H1 (cell line): ENCODE results near the gene ATP11C. TPM values are rescaled to one million over a fixed set of nuclear protein-coding genes. Genes with fewer than 3 reads are reported as not detected.

Experiments used
- CTCF ChIA-PET: fragments of 300-600 bp; sonication (Branson Sonifier 250); formaldehyde crosslinking; loops from one replicate; lab custom pipeline; 2021; ENCODE audit not compliant: partially characterized antibody; lab: Charles Lee
- POLR2A ChIA-PET: fragments of 300-600 bp; sonication (Branson Sonifier 250); formaldehyde crosslinking; loops from one replicate; lab custom pipeline; 2021; ENCODE audit warnings: inconsistent platforms; ENCODE audit not compliant: partially characterized antibody; lab: Charles Lee
- DNase-seq, 2 experiments: peaks; one replicate each; pipeline versions ENCODE4 v3.0.0 to v3.0.0-alpha.2; 2010 to 2022; ENCODE audit warnings: low spot score in 2 of 2, low read depth in 1 of 2, mixed read lengths in 1 of 2
- FAIRE-seq: peaks from 2 replicates; lab custom pipeline; 2011; peaks lifted over from hg19 to GRCh38; lab: Jason Lieb, UNC
- H2AFZ ChIP-seq: 2 replicates; pipeline ENCODE4 v1.8.1; 2012; ENCODE audit warnings: low read length, inconsistent platforms
- H2AK5ac ChIP-seq: 2 replicates; pipeline ENCODE4 v1.6.1; 2013; ENCODE audit warnings: low read depth, low read length
- H2BK120ac ChIP-seq: replicated peaks from 2 replicates; pipeline ENCODE3; 2013; ENCODE audit warnings: low read depth, low read length, inconsistent platforms
- H2BK12ac ChIP-seq: 2 replicates; pipeline ENCODE4 v1.6.1; 2013; ENCODE audit warnings: low read depth, low read length
- H2BK15ac ChIP-seq: 2 replicates; pipeline ENCODE4 v1.6.1; 2013; ENCODE audit warnings: low read length
- H2BK20ac ChIP-seq: 2 replicates; pipeline ENCODE4 v1.6.1; 2013; ENCODE audit warnings: low read length
- H2BK5ac ChIP-seq: 2 replicates; pipeline ENCODE4 v1.6.1; 2013; ENCODE audit warnings: low read depth, low read length
- H3K14ac ChIP-seq: 2 replicates; pipeline ENCODE4 v1.6.1; 2013; ENCODE audit warnings: inconsistent platforms; ENCODE audit not compliant: insufficient read length
- H3K18ac ChIP-seq: 2 replicates; pipeline ENCODE4 v1.6.1; 2013; ENCODE audit warnings: low read length; ENCODE audit errors: extremely low read depth
- H3K23ac ChIP-seq: 2 replicates; pipeline ENCODE4 v1.6.1; 2013; ENCODE audit warnings: inconsistent platforms; ENCODE audit not compliant: insufficient read length
- H3K23me2 ChIP-seq: 2 replicates; pipeline ENCODE4 v1.6.1; 2013; ENCODE audit warnings: low read depth, low read length
- H3K27ac ChIP-seq: 2 replicates; pipeline ENCODE4 v1.6.1; 2011; ENCODE audit warnings: low read depth, low read length, inconsistent platforms
- H3K27me3 ChIP-seq, 4 experiments: replicated peaks in 1 of 4; 1 replicate in 1 of 4; 2 replicates in 3 of 4; pipeline versions ENCODE4 v1.6.1 to v1.8.1; 2011 to 2013; ENCODE audit warnings: low read length in 3 of 4, mild to moderate bottlenecking in 3 of 4, inconsistent platforms in 2 of 4, mixed read lengths in 2 of 4, moderate library complexity in 1 of 4; ENCODE audit not compliant: control insufficient read depth in 3 of 4, insufficient read depth in 3 of 4; ENCODE audit errors: extremely low read depth in 1 of 4
- H3K36me3 ChIP-seq, 4 experiments: 2 replicates each; pipeline versions ENCODE4 v1.6.1 to v1.8.1; 2011 to 2013; ENCODE audit warnings: mild to moderate bottlenecking in 4 of 4, low read length in 3 of 4, moderate library complexity in 2 of 4, control low read depth in 1 of 4, inconsistent platforms in 1 of 4; ENCODE audit not compliant: insufficient read depth in 4 of 4, control insufficient read depth in 2 of 4
- H3K4ac ChIP-seq: replicated peaks from 2 replicates; pipeline ENCODE3; 2013; ENCODE audit warnings: low read length, low read depth, mixed read lengths, inconsistent platforms; ENCODE audit not compliant: insufficient read length
- H3K4me1 ChIP-seq, 4 experiments: replicated peaks in 1 of 4; 1 replicate in 1 of 4; 2 replicates in 3 of 4; pipeline versions ENCODE4 v1.6.1 to v1.8.1; 2011 to 2013; ENCODE audit warnings: low read length in 3 of 4, inconsistent platforms in 2 of 4, mixed read lengths in 1 of 4; ENCODE audit not compliant: insufficient read depth in 4 of 4, control insufficient read depth in 3 of 4
- H3K4me2 ChIP-seq, 2 experiments: 2 replicates each; pipeline versions ENCODE4 v1.6.1 to v1.8.1; 2011 to 2013; ENCODE audit warnings: low read depth in 2 of 2, low read length in 2 of 2, control low read depth in 1 of 2, inconsistent platforms in 1 of 2, mild to moderate bottlenecking in 1 of 2; ENCODE audit not compliant: insufficient read depth in 1 of 2
- H3K4me3 ChIP-seq, 4 experiments: fragments of 200-600, 300-600 bp in 1 of 4; sonication (generic), shearing (Covaris generic), sonication (Bioruptor Twin) in 1 of 4; 2 replicates each; pipeline versions ENCODE4 v1.5.1 to v1.8.1; 2011 to 2016; ENCODE audit warnings: low read length in 4 of 4, low read depth in 3 of 4, control low read depth in 2 of 4, inconsistent platforms in 2 of 4, mild to moderate bottlenecking in 2 of 4, mixed read lengths in 1 of 4, moderate library complexity in 1 of 4; ENCODE audit not compliant: insufficient read depth in 2 of 4; ENCODE audit errors: extremely low read depth in 1 of 4
- H3K56ac ChIP-seq: replicated peaks from 2 replicates; pipeline ENCODE3; 2013; ENCODE audit warnings: low read depth, mild to moderate bottlenecking, mixed read lengths, low read length, inconsistent platforms; ENCODE audit not compliant: insufficient read length
- H3K79me1 ChIP-seq: 2 replicates; pipeline ENCODE4 v1.6.1; 2013; ENCODE audit warnings: low read depth, low read length, control low read depth
- H3K79me2 ChIP-seq, 2 experiments: 2 replicates each; pipeline versions ENCODE4 v1.6.1 to v1.8.1; 2012 to 2013; ENCODE audit warnings: low read length in 2 of 2, mild to moderate bottlenecking in 2 of 2, inconsistent platforms in 1 of 2; ENCODE audit not compliant: insufficient read depth in 2 of 2, control insufficient read depth in 1 of 2
- H3K9ac ChIP-seq, 4 experiments: replicated peaks in 1 of 4; 1 replicate in 1 of 4; 2 replicates in 3 of 4; pipeline versions ENCODE4 v1.6.1 to v1.8.1; 2011 to 2013; ENCODE audit warnings: low read depth in 3 of 4, low read length in 3 of 4, control low read depth in 2 of 4, mild to moderate bottlenecking in 2 of 4, moderate library complexity in 2 of 4, inconsistent platforms in 1 of 4; ENCODE audit errors: extremely low read depth in 1 of 4
- H3K9me3 ChIP-seq, 2 experiments: 2 replicates each; pipeline versions ENCODE4 v1.6.1 to v1.8.1; 2012 to 2013; ENCODE audit warnings: mild to moderate bottlenecking in 2 of 2, moderate library complexity in 2 of 2, control low read depth in 1 of 2, inconsistent platforms in 1 of 2, low read depth in 1 of 2, low read length in 1 of 2, mixed read lengths in 1 of 2; ENCODE audit not compliant: insufficient read depth in 2 of 2
- H4K20me1 ChIP-seq, 2 experiments: replicated peaks in 1 of 2; 2 replicates each; pipeline versions ENCODE3 to v1.8.1; 2011 to 2013; ENCODE audit warnings: inconsistent platforms in 2 of 2, low read length in 2 of 2, mild to moderate bottlenecking in 1 of 2; ENCODE audit not compliant: insufficient read depth in 2 of 2, control insufficient read depth in 1 of 2
- H4K5ac ChIP-seq: 2 replicates; pipeline ENCODE4 v1.6.1; 2013; ENCODE audit warnings: low read length, low read depth, mixed read lengths, inconsistent platforms; ENCODE audit not compliant: insufficient read length
- H4K8ac ChIP-seq: 2 replicates; pipeline ENCODE4 v1.8.0; 2013; ENCODE audit warnings: mild to moderate bottlenecking, moderate library complexity, low read length, inconsistent platforms; ENCODE audit not compliant: insufficient read depth; ENCODE audit errors: extremely low read depth
- H4K91ac ChIP-seq: replicated peaks from 2 replicates; pipeline ENCODE3; 2013; ENCODE audit warnings: low read length, mixed read lengths, inconsistent platforms; ENCODE audit not compliant: insufficient read length
- BACH1 ChIP-seq: IDR thresholded peaks from 2 replicates; pipeline ENCODE4 v1.6.1; 2012; ENCODE audit warnings: low read length, improper control_type of control experiment
- BRCA1 ChIP-seq: IDR thresholded peaks from 2 replicates; pipeline ENCODE4 v1.6.1; 2012; ENCODE audit warnings: low read depth, low read length, improper control_type of control experiment
- CEBPB ChIP-seq: IDR thresholded peaks from 2 replicates; pipeline ENCODE4 v1.6.1; 2012; ENCODE audit warnings: low read depth, low read length
- CREB1 ChIP-seq: IDR thresholded peaks from 2 replicates; pipeline ENCODE4 v1.6.1; 2012; ENCODE audit warnings: inconsistent platforms
- EZH2 ChIP-seq: fragments of 200-600 bp; sonication (generic); IDR thresholded peaks from 2 replicates; pipeline ENCODE4 v1.7.1; 2012; ENCODE audit warnings: low read depth, mild to moderate bottlenecking, moderate library complexity, low read length, inconsistent platforms; ENCODE audit not compliant: severe bottlenecking
- GTF2F1 ChIP-seq: IDR thresholded peaks from 2 replicates; pipeline ENCODE4 v1.6.1; 2012; ENCODE audit warnings: low read depth, low read length, improper control_type of control experiment, borderline replicate concordance
- HDAC6 ChIP-seq: IDR thresholded peaks from one replicate; pipeline ENCODE4 v1.7.1; 2012; ENCODE audit warnings: low read depth, mild to moderate bottlenecking, inconsistent platforms, low read length, moderate library complexity
- JUN ChIP-seq: IDR thresholded peaks from 2 replicates; pipeline ENCODE4 v1.6.1; 2011; ENCODE audit warnings: low read depth, mild to moderate bottlenecking, improper control_type of control experiment, low read length
- KDM1A ChIP-seq: fragments of 200-600, 300-600 bp; sonication (generic); IDR thresholded peaks from 2 replicates; pipeline ENCODE4 v1.7.1; 2016; ENCODE audit warnings: mild to moderate bottlenecking, low read length, borderline replicate concordance
- KDM4A ChIP-seq: IDR thresholded peaks from one replicate; pipeline ENCODE4 v1.7.1; 2012; ENCODE audit warnings: low read depth, mild to moderate bottlenecking, moderate library complexity, low read length, inconsistent platforms; ENCODE audit not compliant: severe bottlenecking
- NRF1 ChIP-seq: IDR thresholded peaks from 2 replicates; pipeline ENCODE4 v1.6.1; 2011; ENCODE audit warnings: mild to moderate bottlenecking, low read depth, low read length, improper control_type of control experiment
- PHF8 ChIP-seq: fragments of 200-600 bp; sonication (generic); conservative IDR thresholded peaks from 2 replicates; pipeline ENCODE4 v1.7.1; 2012; ENCODE audit warnings: low read depth, mild to moderate bottlenecking, inconsistent platforms, low read length, moderate library complexity
- POLR2AphosphoS5 ChIP-seq: IDR thresholded peaks from 2 replicates; pipeline ENCODE4 v1.6.1; 2011; ENCODE audit warnings: low read depth, low read length
- SAP30 ChIP-seq: fragments of 300-600 bp; sonication (generic); IDR thresholded peaks from 2 replicates; pipeline ENCODE4 v1.7.1; 2012; ENCODE audit warnings: low read length, moderate library complexity, mild to moderate bottlenecking, inconsistent platforms; ENCODE audit not compliant: insufficient read depth, insufficient replicate concordance
- SIRT6 ChIP-seq: IDR thresholded peaks from one replicate; pipeline ENCODE4 v1.7.1; 2012; ENCODE audit warnings: low read length, inconsistent platforms
- SP1 ChIP-seq: IDR thresholded peaks from 2 replicates; pipeline ENCODE4 v1.6.1; 2011; ENCODE audit warnings: low read depth, low read length
- SP2 ChIP-seq: IDR thresholded peaks from 2 replicates; pipeline ENCODE4 v1.6.1; 2012; ENCODE audit warnings: mild to moderate bottlenecking, low read length, inconsistent platforms
- WGBS, 2 experiments: shearing (Covaris generic) in 1 of 2; methylation state at CpG; one replicate each; pipeline versions ENCODE4 v1.1.6 to v1.1.7; 2013 to 2015; ENCODE audit warnings: low lambda C conversion rate in 2 of 2, mixed read lengths in 2 of 2, inconsistent platforms in 1 of 2, low coverage in 1 of 2, missing lambda C conversion rate in 1 of 2; ENCODE audit not compliant: insufficient replicate concordance in 2 of 2, insufficient coverage in 1 of 2, insufficient read length in 1 of 2; ENCODE audit errors: extremely low coverage in 1 of 2, missing lambda C conversion rate in 1 of 2; 5-methylcytosine and 5-hydroxymethylcytosine counted together
- polyA plus RNA-seq, 7 experiments: library from polyadenylated mRNA; depleted of rRNA in 3 of 7; stranded (reverse) in 5 of 7; unstranded in 2 of 7; fragments of >200 nt in 5 of 7; fragments of 200-250 nt in 2 of 7; gene quantifications; 1 replicate in 5 of 7; 2 replicates in 1 of 7; 4 replicates in 1 of 7; pipeline versions ENCODE4 v1.2.1 to v1.2.3, GENCODE V29; 2011 to 2013; ENCODE audit warnings: missing spikeins in 2 of 7, mixed read lengths in 2 of 7
- total RNA-seq: library from RNA; stranded (reverse); fragmentation: NEBNext Ultra II Directional; extraction: Animal tissue kit (Norgen Biotek cat#: 25700); gene quantifications from 2 replicates; pipeline ENCODE4 v1.2.1, GENCODE V29; 2021

Gene ATP11C
- total and polyA plus RNA-seq, 2 of the 8 experiments (the other 6 are each of a cell fraction or from before 2014, with no cell fraction given), result 14.7 to 52.1 TPM

DNA sequence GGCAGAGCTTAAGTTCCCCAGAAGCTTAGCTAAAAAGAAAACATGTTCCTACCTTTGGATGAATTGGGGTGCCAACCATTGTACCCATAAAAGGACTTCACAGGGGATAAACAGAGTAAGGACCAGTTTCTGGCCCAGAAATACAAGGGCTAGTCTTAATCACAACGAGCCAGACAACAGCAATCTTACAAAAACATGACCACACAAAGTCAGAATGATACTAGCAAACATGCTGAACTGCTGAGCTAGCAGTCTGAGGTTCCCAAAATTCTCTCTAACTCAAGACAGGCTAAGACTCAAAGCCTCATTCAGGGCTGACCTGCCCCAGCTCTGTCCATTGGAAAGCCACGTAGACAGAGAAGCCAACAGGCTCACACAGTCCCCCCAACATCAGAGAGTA, 40.3 kb downstream of the ATP11C start:
- 88% methylated on average over 2 of the region's 2 CpGs; no CpG with 5 or more reads in 1 of the 2 experiments for WGBS, 2 experiments
- TF ChIP-seq SIRT6 (no peak), SP2 (no peak), EZH2 (no peak), SP1 (no peak), BRCA1 (no peak), BACH1 (no peak), KDM4A (no peak), POLR2AphosphoS5 (no peak), JUN (no peak), GTF2F1 (no peak), CEBPB (no peak), SAP30 (no peak), NRF1 (no peak), HDAC6 (no peak), KDM1A (no peak), PHF8 (no peak), CREB1 (no peak)

More for the DNA sequence above, 40.3 kb downstream of the ATP11C start:
- H3K14ac ChIP-seq, result no peak overlapping the region
- H2BK20ac ChIP-seq, result no peak overlapping the region
- no peaks in the 10 kb centered on the region for H3K79me1 ChIP-seq
- FAIRE-seq (no peak), DNase-seq (no peak)
- H3K23ac ChIP-seq, result no peak overlapping the region
- no peak overlapping the region for H4K91ac ChIP-seq
- no peak overlapping the region for H4K5ac ChIP-seq
- no peak overlapping the region for H3K56ac ChIP-seq
- H3K4me1 ChIP-seq, result no peaks in the 10 kb centered on the region
- peaks cover 0 to 58% of the 10 kb centered on the region in 2 experiments; a peak in 2 of 4 replicates for H3K79me2 ChIP-seq
- ChIA-PET POLR2A (no interaction called here), CTCF (interaction anchor here (0.9 to 1.5 kb wide), 2 partner anchors 11 to 14 kb away, joined by 3 to 4 read pairs; no protein-coding TSS in a partner anchor)
- no peaks in the 10 kb centered on the region for H3K27me3 ChIP-seq
- H4K20me1 ChIP-seq, result no peaks in the 10 kb centered on the region
- no peak overlapping the region for H2BK5ac ChIP-seq
- H3K4me3 ChIP-seq, result no peak overlapping the region
- no peak overlapping the region for H2AK5ac ChIP-seq
- no peaks in the 10 kb centered on the region for H3K9me3 ChIP-seq
- no peak overlapping the region for H2BK15ac ChIP-seq
- no peak overlapping the region for H2BK12ac ChIP-seq
- H3K9ac ChIP-seq, result no peak overlapping the region
- no peak overlapping the region for H3K27ac ChIP-seq
- H3K36me3 ChIP-seq, result no peaks in the 10 kb centered on the region
- no peak overlapping the region for H3K4me2 ChIP-seq
- no peaks in the 10 kb centered on the region for H3K23me2 ChIP-seq
- no peak overlapping the region for H3K18ac ChIP-seq
- H3K4ac ChIP-seq, result no peak overlapping the region
- H4K8ac ChIP-seq, result no peak overlapping the region
- no peak overlapping the region for H2BK120ac ChIP-seq
- no peak overlapping the region for H2AFZ ChIP-seq
